B cell (primary cell): ENCODE results near the gene RPS19.

Source experiments
- CTCF ChIP-seq: fragments of 200-600 bp; IDR thresholded peaks from one replicate; pipeline ENCODE4 v1.8.0; 2022; ENCODE audit warnings: antibody characterized with exemption, mild to moderate bottlenecking
- EZH2 ChIP-seq: IDR thresholded peaks from 2 replicates; pipeline ENCODE4 v1.6.1; 2012; ENCODE audit warnings: borderline replicate concordance, low read depth, mild to moderate bottlenecking, moderate library complexity, low read length; ENCODE audit not compliant: insufficient read depth, poor library complexity, severe bottlenecking

DNA sequence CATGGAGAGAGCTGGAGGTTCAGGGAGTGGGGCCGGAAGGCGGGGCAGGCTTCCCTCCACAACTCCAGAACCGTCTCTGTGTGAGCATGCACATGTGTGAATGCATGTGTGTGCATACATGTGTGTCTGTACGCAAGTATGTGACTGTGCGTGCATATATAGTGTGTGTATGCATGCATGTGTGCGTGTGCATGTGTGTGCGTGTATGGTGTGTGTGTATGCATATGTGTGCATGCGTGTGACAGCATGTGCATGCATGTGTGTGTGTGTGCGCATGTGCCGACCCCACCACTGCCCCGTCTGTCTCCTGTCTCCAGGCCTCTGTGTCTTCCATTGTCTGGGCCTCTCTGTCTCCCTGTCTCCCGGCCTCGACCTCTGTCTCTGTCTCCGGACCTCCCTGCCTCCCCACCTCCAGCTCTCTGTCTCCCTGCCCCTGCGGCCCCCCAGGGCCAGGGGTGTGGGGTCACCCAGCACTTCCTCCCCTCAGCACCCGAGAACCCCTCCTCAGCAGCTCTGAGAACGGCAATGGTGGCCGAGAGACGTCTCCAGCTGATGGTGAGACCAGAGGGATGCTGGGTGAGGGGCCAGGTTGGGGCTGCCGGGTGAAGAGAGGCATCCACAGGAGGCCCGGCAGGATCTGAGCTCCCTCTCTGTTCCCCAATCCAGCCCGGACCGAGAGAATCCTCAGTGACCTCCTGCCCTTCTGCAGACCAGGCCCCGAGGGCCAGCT, 45.4 kb downstream of the RPS19 start:
- no peak for TF ChIP-seq CTCF
- TF ChIP-seq EZH2, result no peak
